Nephron (organoid): ENCODE data around the gene NMNAT3.

ENCODE experiments used
- H3K27ac Mint-ChIP-seq, 3 experiments: 2 replicates each; pipeline ENCODE4 v1.8.0; 2020; ENCODE audit warnings: mixed read lengths in 3 of 3, mild to moderate bottlenecking in 2 of 3, moderate library complexity in 1 of 3
- H3K27me3 Mint-ChIP-seq: 2 replicates; pipeline ENCODE4 v1.8.0; 2021; ENCODE audit warnings: low read depth, mild to moderate bottlenecking, moderate library complexity, mixed read lengths
- H3K36me3 Mint-ChIP-seq: 2 replicates; pipeline ENCODE4 v1.8.0; 2020; ENCODE audit warnings: low read depth, mixed read lengths
- H3K4me1 Mint-ChIP-seq: 2 replicates; pipeline ENCODE4 v1.8.0; 2020; ENCODE audit warnings: mixed read lengths
- H3K4me3 Mint-ChIP-seq, 3 experiments: 2 replicates each; pipeline ENCODE4 v1.8.0; 2020; ENCODE audit warnings: mild to moderate bottlenecking in 3 of 3, mixed read lengths in 3 of 3, moderate library complexity in 2 of 3
- H3K9me3 Mint-ChIP-seq: 2 replicates; pipeline ENCODE4 v1.8.0; 2020; ENCODE audit warnings: mixed read lengths
- CTCF ChIP-seq, 3 experiments: fragments of 200-600 bp; sonication (generic); IDR thresholded peaks; one replicate each; pipeline ENCODE4 v1.5.0; 2021; ENCODE audit warnings: antibody characterized with exemption in 3 of 3; ENCODE audit not compliant: unreplicated experiment in 3 of 3

NMNAT3 gene

GRCh38 chr3:139715166-139715565 is 37.4 kb upstream of the NMNAT3 start:
- Mint-ChIP-seq H3K36me3 (no peaks in the 10 kb centered on the region), H3K4me1 (peaks cover 37% of the 10 kb centered on the region), H3K4me3 (no peak overlapping the region), H3K9me3 (no peaks in the 10 kb centered on the region), H3K27ac (no peak overlapping the region), H3K27me3 (no peaks in the 10 kb centered on the region)
- TF ChIP-seq CTCF (IDR thresholded peaks at IDR 0.05; ENCODE audit: unreplicated experiment in 3 of 3), result no peak

GRCh38 chr3:139710212-139710611 is 32.4 kb upstream of the NMNAT3 start:
- Mint-ChIP-seq H3K27ac (peak overlapping the region; percentile 57 to 81 (median 76)), H3K36me3 (no peaks in the 10 kb centered on the region), H3K4me3 (no peak overlapping the region), H3K4me1 (peaks cover 9% of the 10 kb centered on the region), H3K27me3 (no peaks in the 10 kb centered on the region), H3K9me3 (no peaks in the 10 kb centered on the region)
- no peak for TF ChIP-seq CTCF (IDR thresholded peaks at IDR 0.05; ENCODE audit: unreplicated experiment in 3 of 3)

- no peaks in the 10 kb centered on the region for H3K9me3 Mint-ChIP-seq
- no peak overlapping the region for H3K27ac Mint-ChIP-seq
- no peak overlapping the region for H3K4me3 Mint-ChIP-seq
- H3K27me3 Mint-ChIP-seq, result peaks cover 4% of the 10 kb centered on the region
- H3K4me1 Mint-ChIP-seq, result peaks cover 7% of the 10 kb centered on the region
- no peaks in the 10 kb centered on the region for H3K36me3 Mint-ChIP-seq
- no peak for TF ChIP-seq CTCF (IDR thresholded peaks at IDR 0.05; ENCODE audit: unreplicated experiment in 3 of 3)
Measured at GRCh38 chr3:139705631-139706030, 27.9 kb upstream of the NMNAT3 start.

- Mint-ChIP-seq H3K36me3 (no peaks in the 10 kb centered on the region), H3K4me3 (no peak overlapping the region), H3K9me3 (no peaks in the 10 kb centered on the region), H3K27me3 (peaks cover 16% of the 10 kb centered on the region), H3K4me1 (peaks cover 10% of the 10 kb centered on the region), H3K27ac (peak overlapping the region; percentile 85 to 95 (median 94))
- no peak for TF ChIP-seq CTCF (IDR thresholded peaks at IDR 0.05; ENCODE audit: unreplicated experiment in 3 of 3)
Measured at GRCh38 chr3:139696314-139696604, 18.5 kb upstream of the NMNAT3 start.

- Mint-ChIP-seq H3K9me3 (no peaks in the 10 kb centered on the region), H3K36me3 (no peaks in the 10 kb centered on the region), H3K27me3 (peaks cover 16% of the 10 kb centered on the region), H3K4me1 (peaks cover 10% of the 10 kb centered on the region), H3K4me3 (no peak overlapping the region), H3K27ac (peak overlapping the region; percentile 94 to 97 (median 95))
- TF ChIP-seq CTCF (IDR thresholded peaks at IDR 0.05; ENCODE audit: unreplicated experiment in 3 of 3), result no peak
Measured at GRCh38 chr3:139695426-139696313, 17.9 kb upstream of the NMNAT3 start.

- Mint-ChIP-seq H3K27me3 (peaks cover 16% of the 10 kb centered on the region), H3K4me3 (no peak overlapping the region), H3K36me3 (no peaks in the 10 kb centered on the region), H3K4me1 (peaks cover 12% of the 10 kb centered on the region), H3K27ac (peak overlapping the region; percentile 94 to 97 (median 95)), H3K9me3 (no peaks in the 10 kb centered on the region)
- no peak for TF ChIP-seq CTCF (IDR thresholded peaks at IDR 0.05; ENCODE audit: unreplicated experiment in 3 of 3)
Measured at GRCh38 chr3:139695007-139695406, 17.2 kb upstream of the NMNAT3 start.
